Stimulated activated CD4-positive, alpha-beta T cell treated with anti-CD3 and anti-CD28 coated beads, Interleukin-1b, Interleukin-23, amount 100 ng/mL, for 1 hour (primary cell): ENCODE results near the gene COL4A1.

ENCODE experiments used
- DNase-seq, 2 donors: peaks; one replicate each; pipeline ENCODE4 v3.0.0-alpha.2; 2020; ENCODE audit warnings: low read depth in 2 of 2

COL4A1 gene

GRCh38 chr13:110221406-110222117 lies 85.4 kb downstream of the COL4A1 start:
- no peak for DNase-seq

GRCh38 chr13:110220471-110220870 lies 86.5 kb downstream of the COL4A1 start:
- no peak for DNase-seq

- DNase-seq: no peak
These were observed 88.3 kb downstream of the COL4A1 start for GRCh38 chr13:110218581-110219201.

DNA sequence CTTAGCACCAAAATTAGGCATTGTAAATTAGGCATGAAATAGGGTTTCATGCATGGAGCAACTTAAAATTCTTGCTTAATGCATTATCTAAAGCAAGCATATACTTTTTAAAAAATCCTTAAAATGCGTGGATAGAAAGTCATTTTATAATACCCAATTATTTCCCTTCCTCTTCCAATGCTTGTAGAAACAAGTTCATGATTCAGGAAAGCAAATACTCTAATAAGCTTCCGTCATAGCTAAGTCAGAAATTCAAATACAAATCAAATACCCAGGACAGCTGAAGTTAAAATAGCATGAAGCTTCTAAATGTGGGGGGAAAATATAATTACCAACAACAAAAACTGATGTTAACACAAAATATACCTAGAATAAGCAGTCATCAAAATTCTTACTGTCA lies 89.1 kb downstream of the COL4A1 start:
- DNase-seq: no peak

GRCh38 chr13:110217085-110217484 lies 89.9 kb downstream of the COL4A1 start:
- no peak for DNase-seq

DNA sequence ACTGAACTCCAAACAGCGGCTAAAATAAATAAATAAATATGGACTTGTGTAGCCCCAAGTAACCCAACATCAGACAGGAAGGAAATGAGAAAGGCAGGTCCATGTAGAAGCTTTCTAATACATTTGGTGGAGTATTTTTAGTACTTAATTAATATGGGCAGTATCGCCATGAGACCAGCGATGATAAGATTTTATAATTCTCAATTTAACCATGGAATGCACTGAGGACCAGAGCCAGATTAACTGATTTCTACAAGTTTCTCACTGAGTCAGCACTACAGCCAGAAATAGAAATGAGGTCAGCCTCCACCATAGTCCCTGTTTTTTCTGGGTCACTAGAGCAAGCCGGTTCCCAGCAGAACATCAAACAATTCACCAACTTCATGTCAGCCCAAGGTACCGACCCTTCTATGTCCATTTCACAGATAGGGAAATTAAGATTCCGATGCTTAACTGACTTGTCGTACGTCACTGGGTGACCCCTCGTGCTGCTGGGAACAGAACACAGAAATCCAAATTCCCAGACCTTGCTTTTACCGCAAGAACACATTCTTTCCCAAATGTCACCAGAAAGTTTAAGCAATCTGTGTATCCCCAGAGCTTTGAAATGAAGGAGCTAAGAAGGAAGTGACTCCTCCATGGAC lies 90.4 kb downstream of the COL4A1 start:
- DNase-seq: no peak

DNA sequence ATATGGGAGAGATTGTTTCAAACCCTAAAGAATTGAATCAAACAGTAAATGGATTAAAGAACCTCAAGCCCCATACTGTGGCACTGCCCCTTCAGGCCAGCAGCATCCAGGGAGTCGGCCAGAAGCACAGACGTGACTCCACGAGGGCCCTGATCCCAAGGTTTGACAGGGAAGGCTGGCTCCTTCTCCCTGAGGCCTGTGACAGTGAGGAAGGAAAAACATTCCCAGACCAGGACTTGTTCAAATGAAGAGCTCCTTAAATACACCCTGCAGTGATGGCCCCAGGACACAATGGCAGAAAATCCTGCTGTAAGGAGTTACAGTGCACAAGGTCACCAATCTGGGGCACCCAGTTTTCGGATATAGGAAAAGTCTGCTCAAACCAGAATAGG lies 91.0 kb downstream of the COL4A1 start:
- DNase-seq: no peak

GRCh38 chr13:110215606-110216005 lies 91.4 kb downstream of the COL4A1 start:
- no peak for DNase-seq

GRCh38 chr13:110214637-110215036 lies 92.3 kb downstream of the COL4A1 start:
- DNase-seq: no peak

DNA sequence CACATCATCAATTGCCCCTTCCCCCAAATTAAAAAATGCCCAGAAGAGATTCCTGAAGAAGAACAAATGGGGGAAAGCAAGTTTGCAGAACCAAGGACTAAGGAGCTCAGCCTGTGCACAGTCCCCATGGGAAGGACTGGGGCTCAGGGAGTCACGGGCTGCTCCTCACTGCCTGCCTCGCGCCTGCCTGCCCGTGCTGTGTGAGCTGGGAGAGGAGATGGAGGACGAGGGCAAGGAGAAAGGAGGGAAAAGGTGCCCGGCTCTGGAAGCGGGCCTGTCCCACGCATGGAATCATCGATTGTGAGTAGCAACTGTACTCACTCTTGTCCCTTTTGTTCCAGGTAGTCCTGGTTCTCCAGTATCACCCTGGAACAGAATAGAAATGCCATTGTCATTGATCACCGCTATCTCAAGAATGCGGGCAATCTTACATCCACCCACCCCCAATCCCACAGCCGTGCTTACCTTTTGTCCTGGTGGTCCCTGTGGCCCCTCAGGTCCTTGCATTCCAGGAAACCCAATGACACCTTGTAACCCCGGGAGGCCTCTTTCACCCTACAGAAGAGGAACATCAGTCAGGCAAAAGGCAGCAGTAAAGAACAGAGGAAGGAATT lies 93.4 kb downstream of the COL4A1 start:
- DNase-seq: no peak

DNA sequence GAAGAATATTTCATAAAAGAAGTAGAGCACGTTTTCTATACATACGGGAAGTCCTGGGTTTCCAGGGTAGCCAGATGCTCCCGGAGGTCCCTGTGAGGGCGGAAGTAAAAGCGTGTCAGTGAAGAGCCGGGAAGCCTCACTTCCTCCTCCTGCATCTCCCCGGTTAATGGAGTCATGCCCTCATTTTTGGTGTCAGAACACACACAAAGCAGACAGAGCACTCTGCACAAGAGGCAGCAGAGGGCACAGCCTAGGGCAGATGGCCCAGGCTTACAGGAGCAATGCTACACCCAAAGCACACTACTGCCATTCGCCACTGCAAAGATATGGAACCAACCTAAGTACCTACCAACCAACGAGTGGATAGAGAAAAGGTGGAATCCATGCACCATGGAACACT lies 94.4 kb downstream of the COL4A1 start:
- no peak for DNase-seq

DNA sequence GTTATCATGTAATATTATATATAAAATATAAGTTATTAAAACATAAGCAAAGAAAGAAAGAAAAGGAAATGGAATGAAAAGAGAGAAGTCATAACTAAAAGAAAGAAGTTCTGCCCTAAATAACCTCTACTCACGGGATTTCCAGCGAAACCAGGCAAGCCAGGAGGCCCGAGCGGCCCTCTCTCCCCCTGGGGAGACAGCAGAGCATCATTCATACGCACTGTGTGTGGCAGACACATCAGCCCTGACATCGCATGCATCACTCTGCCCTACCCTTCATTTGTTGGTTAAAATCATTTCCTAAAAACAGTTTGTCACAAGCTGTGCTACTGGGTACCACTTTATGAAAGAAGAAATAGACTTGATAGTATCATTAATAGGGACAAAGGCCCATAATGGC lies 95.2 kb downstream of the COL4A1 start:
- no peak for DNase-seq

DNA sequence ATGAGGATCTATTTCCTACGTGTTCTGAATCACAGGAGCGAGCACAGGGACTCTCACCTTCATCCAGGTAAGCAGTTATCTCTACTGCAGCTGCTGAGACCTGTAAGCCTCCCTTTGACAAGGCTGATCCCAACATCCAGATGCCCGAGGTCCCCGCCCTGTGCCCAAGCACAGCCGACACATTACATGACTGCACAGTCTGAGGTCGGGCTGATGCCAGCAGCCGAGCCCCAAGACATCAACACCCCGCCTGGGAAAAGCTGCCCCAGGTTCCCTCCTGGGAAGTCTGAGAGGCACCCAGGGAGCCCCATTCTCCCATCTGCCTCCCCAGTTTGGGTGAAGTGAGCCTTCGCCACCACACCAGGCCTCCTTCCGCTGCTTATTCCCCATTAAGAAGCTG lies 95.9 kb downstream of the COL4A1 start:
- no peak for DNase-seq

- no peak for DNase-seq
These were observed 96.4 kb downstream of the COL4A1 start for GRCh38 chr13:110210604-110210985.

DNA sequence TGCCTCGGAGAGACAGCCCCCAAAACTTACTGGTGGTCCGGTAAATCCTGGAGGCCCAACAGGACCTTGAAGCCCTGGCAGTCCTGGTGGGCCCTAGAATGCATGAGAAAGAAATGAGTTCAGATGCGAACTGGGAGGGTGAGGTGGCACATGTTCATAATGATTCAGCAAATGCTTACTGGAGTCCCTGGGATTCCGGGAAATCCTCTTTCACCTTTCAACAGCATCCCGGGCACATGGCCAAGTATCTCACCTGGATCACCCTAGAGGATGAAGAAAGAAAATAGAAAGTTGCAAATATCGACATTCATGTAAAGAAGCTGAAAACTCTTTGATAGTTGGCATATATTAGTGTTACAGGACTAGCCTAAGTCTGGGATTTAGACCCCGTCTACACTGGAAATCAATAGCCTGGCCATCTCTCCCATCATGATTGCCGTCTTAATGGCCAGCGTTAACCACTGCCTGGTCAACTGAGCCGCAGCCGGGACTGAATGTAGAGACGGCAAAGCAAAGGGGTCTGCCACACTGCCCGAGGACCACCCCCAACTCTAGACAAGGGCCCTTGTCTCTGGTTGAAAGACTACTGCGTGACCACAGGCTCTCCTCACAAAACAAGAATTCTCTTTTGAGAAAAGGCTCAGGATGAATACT lies 96.9 kb downstream of the COL4A1 start:
- DNase-seq: no peak

DNA sequence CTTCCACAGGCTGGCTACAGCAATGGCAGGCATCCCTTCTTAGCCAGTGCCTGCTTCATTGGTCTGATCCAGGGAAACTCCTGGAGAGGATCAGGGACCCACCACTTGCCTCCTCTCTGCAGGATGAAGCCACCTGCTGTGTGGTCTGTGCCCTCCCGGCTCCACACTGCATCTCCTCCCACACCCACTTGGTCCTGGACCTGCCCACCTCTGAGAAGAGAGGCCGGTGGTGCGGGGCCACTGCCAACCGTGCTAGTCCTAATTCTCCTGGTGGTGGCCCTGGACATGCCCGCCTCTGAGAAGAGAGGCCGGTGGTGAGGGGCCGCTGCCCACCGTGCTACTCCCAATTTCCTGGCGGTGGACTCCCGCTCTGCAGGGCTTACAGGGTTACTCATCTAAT lies 98.8 kb downstream of the COL4A1 start:
- DNase-seq: no peak

GRCh38 chr13:110206996-110207395 lies 100.0 kb downstream of the COL4A1 start:
- DNase-seq: no peak

DNA sequence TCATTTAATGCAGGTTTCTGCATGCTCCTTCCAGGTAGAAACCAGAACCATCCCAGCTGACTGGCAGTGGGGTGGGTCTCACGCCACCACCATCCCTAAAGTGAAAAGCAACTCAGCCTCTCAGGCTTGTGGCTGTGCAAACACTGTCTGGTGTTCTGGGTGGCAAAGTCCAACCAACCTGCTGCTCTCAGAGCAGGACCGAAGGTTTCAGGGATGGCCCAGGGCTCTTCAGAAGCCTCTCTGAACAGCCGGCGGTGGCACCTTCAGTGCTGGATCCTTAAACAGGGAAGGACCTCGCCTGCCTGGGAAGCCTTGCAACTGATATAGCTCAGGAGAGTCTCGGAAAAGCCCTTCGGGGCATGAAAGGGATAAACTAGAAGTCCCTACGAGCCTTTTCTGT lies 100.8 kb downstream of the COL4A1 start:
- no peak for DNase-seq

GRCh38 chr13:110201114-110201513 lies 105.8 kb downstream of the COL4A1 start:
- no peak for DNase-seq

- no peak for DNase-seq
These were observed 106.6 kb downstream of the COL4A1 start for GRCh38 chr13:110200276-110200870.

GRCh38 chr13:110199046-110199831 lies 107.7 kb downstream of the COL4A1 start:
- no peak for DNase-seq
